SU-DHL-6 (cell line): Measurements from ENCODE around the gene LLGL2.

ENCODE experiments used
- H2AFZ ChIP-seq: fragments of 200-600 bp; sonication (generic); 2 replicates; pipeline ENCODE4 v1.6.1; 2014; ENCODE audit warnings: low read depth, mild to moderate bottlenecking, moderate library complexity, mixed read lengths, antibody characterized with exemption, low read length; ENCODE audit not compliant: severe bottlenecking
- H3F3A ChIP-seq: fragments of 200-600 bp; shearing (Covaris generic); 2 replicates; pipeline ENCODE4 v1.6.0; 2016; ENCODE audit warnings: antibody characterized with exemption, mild to moderate bottlenecking; ENCODE audit not compliant: insufficient read depth
- H3K27ac ChIP-seq: fragments of 200-600 bp; sonication (generic); 2 replicates; pipeline ENCODE4 v1.5.1; 2016; ENCODE audit warnings: low read depth, mild to moderate bottlenecking, low read length, moderate library complexity, mixed read lengths
- H3K27me3 ChIP-seq: fragments of 200-600 bp; sonication (generic), shearing (Covaris generic); 2 replicates; pipeline ENCODE4 v1.6.0; 2014; ENCODE audit warnings: mild to moderate bottlenecking, low read length
- H3K36me3 ChIP-seq: fragments of 200-600 bp; sonication (generic); 2 replicates; pipeline ENCODE4 v1.6.1; 2014; ENCODE audit warnings: mild to moderate bottlenecking, low read length, mixed read lengths
- H3K4me2 ChIP-seq: fragments of 300-600, 200-600 bp; shearing (Covaris generic), sonication (generic); 2 replicates; pipeline ENCODE4 v1.6.0; 2014; ENCODE audit warnings: low read length, low read depth, mild to moderate bottlenecking; ENCODE audit not compliant: poor library complexity, severe bottlenecking
- H3K4me3 ChIP-seq: fragments of 200-600 bp; sonication (generic); 2 replicates; pipeline ENCODE4 v1.5.1; 2014; ENCODE audit warnings: antibody characterized with exemption, low read length, mild to moderate bottlenecking, mixed read lengths; ENCODE audit not compliant: insufficient read depth, poor library complexity, severe bottlenecking
- H3K79me2 ChIP-seq: fragments of 200-600 bp; sonication (generic); 2 replicates; pipeline ENCODE4 v1.6.1; 2014; ENCODE audit warnings: mild to moderate bottlenecking, low read length, moderate library complexity; ENCODE audit not compliant: insufficient read depth
- H3K9ac ChIP-seq: fragments of 200-600 bp; sonication (generic); 2 replicates; pipeline ENCODE4 v1.7.0; 2014; ENCODE audit warnings: mild to moderate bottlenecking, low read length
- H3K9me2 ChIP-seq: fragments of 200-600 bp; sonication (generic); replicated peaks from 2 replicates; pipeline ENCODE4 v1.6.1; 2014; ENCODE audit warnings: low read length; ENCODE audit not compliant: insufficient read depth
- H3K9me3 ChIP-seq: fragments of 200-600 bp; sonication (generic); 2 replicates; pipeline ENCODE4 v1.6.1; 2014; ENCODE audit warnings: low read length, mixed read lengths; ENCODE audit not compliant: insufficient read depth
- H4K20me1 ChIP-seq: fragments of 200-600 bp; sonication (generic); 2 replicates; pipeline ENCODE4 v1.6.1; 2014; ENCODE audit warnings: low read depth, mild to moderate bottlenecking, antibody characterized with exemption, low read length, moderate library complexity, mixed read lengths
- EZH2phosphoT487 ChIP-seq: fragments of 200-600 bp; sonication (generic), shearing (Covaris generic); conservative IDR thresholded peaks from 2 replicates; pipeline ENCODE4 v1.6.1; 2018; ENCODE audit warnings: mild to moderate bottlenecking, antibody characterized with exemption, low read length, moderate library complexity, mixed read lengths
- TF ChIP-seq, protein P1 (sequence below): fragments of 200-600 bp; sonication (generic); IDR thresholded peaks from one replicate; pipeline ENCODE4 v1.5.1; 2017; ENCODE audit warnings: antibody characterized with exemption, mild to moderate bottlenecking, low read length, moderate library complexity; ENCODE audit not compliant: insufficient read depth, poor library complexity, severe bottlenecking

The LLGL2 gene, protein sequence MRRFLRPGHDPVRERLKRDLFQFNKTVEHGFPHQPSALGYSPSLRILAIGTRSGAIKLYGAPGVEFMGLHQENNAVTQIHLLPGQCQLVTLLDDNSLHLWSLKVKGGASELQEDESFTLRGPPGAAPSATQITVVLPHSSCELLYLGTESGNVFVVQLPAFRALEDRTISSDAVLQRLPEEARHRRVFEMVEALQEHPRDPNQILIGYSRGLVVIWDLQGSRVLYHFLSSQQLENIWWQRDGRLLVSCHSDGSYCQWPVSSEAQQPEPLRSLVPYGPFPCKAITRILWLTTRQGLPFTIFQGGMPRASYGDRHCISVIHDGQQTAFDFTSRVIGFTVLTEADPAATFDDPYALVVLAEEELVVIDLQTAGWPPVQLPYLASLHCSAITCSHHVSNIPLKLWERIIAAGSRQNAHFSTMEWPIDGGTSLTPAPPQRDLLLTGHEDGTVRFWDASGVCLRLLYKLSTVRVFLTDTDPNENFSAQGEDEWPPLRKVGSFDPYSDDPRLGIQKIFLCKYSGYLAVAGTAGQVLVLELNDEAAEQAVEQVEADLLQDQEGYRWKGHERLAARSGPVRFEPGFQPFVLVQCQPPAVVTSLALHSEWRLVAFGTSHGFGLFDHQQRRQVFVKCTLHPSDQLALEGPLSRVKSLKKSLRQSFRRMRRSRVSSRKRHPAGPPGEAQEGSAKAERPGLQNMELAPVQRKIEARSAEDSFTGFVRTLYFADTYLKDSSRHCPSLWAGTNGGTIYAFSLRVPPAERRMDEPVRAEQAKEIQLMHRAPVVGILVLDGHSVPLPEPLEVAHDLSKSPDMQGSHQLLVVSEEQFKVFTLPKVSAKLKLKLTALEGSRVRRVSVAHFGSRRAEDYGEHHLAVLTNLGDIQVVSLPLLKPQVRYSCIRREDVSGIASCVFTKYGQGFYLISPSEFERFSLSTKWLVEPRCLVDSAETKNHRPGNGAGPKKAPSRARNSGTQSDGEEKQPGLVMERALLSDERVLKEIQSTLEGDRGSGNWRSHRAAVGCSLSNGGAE

DNA sequence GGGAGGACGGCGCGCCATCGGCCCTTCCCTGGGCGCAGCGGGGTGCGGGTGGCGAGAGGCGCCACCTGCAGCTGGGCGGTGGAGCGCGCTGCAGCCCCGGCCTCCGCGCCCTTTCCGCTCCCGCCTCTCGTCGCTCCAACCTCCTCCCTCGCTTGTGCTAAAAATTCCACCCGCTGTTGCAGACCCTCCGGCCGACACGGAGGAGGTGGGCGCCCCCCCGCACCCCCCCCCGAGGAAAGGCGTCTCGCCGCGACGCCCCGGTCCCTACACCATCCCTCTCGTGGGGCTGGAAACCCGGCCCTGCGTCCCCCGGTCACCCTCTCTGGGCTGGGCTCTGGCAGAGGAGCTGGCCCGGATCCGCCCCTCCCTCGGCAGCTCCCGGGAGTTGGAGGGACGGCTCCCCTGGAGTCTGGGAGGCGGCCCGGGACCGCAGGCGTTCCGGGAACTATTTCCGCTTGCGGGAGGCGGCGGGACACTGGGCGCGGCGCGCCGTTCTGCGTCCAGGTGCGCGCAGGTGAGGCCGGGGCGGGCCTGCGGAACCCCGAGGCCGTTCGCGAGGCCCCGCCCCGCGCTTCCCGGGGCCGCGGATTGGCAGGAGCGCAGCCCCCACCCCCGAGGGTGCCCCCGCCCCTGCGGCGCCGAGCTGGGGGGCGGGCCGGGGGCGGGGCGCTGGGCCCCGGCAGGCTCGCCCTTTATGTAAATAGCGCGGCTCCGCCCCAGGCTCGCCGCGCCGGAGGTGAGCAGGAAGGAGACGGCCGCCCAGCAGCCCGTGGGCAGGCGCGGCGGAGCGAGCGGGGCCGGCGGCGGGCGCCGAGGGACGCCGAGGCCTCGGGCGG lies at the start of gene LLGL2:
LLGL2 (plus strand) TSS at position 728 of the 836 bp plus-strand sequence. CDS start 17,730 bp downstream, outside the sequence.
- peak within 1 kb of the TSS; percentile 90 for H2AFZ ChIP-seq

DNA sequence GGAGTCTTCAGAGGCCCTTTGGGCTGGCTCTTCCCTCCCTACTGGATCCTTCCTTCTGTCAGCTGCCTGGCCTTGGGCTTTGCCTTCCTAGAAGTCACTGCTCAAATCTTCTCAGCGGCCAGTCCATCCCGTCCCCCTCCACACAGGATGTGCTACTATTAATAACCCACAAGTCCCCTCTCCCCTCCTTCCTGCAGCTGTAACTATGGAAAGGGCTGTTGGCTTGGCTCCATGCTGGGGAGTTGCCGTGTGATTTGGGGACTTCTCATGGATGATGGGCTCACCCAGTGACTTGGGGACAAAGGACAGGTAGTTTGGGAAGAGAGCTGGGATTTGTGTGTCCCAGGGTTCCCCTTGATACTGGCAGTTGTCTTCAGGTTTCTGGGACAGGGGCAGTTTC lies 49.6 kb upstream of the LLGL2 start:
- H3K36me3 ChIP-seq, result no peaks in the 10 kb centered on the region
- TF ChIP-seq EZH2phosphoT487, result no peak
- TF ChIP-seq, protein P1, sequence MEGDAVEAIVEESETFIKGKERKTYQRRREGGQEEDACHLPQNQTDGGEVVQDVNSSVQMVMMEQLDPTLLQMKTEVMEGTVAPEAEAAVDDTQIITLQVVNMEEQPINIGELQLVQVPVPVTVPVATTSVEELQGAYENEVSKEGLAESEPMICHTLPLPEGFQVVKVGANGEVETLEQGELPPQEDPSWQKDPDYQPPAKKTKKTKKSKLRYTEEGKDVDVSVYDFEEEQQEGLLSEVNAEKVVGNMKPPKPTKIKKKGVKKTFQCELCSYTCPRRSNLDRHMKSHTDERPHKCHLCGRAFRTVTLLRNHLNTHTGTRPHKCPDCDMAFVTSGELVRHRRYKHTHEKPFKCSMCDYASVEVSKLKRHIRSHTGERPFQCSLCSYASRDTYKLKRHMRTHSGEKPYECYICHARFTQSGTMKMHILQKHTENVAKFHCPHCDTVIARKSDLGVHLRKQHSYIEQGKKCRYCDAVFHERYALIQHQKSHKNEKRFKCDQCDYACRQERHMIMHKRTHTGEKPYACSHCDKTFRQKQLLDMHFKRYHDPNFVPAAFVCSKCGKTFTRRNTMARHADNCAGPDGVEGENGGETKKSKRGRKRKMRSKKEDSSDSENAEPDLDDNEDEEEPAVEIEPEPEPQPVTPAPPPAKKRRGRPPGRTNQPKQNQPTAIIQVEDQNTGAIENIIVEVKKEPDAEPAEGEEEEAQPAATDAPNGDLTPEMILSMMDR, result no peak
- no peak overlapping the region for H3K4me2 ChIP-seq
- no peak overlapping the region for H3K27ac ChIP-seq
- no peaks in the 10 kb centered on the region for H3K9me3 ChIP-seq
- H3K79me2 ChIP-seq, result no peaks in the 10 kb centered on the region
- no peaks in the 10 kb centered on the region for H4K20me1 ChIP-seq
- H2AFZ ChIP-seq, result no peak overlapping the region
- no peaks in the 10 kb centered on the region for H3F3A ChIP-seq
- H3K4me3 ChIP-seq, result no peak overlapping the region
- no peak overlapping the region for H3K9ac ChIP-seq
- H3K27me3 ChIP-seq, result no peaks in the 10 kb centered on the region
- H3K9me2 ChIP-seq, result no peaks in the 10 kb centered on the region

More for the DNA sequence above, at the start of gene LLGL2:
- H3K27me3 ChIP-seq, result no peaks in the 10 kb centered on the region
- no peaks in the 10 kb centered on the region for H3K79me2 ChIP-seq
- H3K4me3 ChIP-seq, result peak within 1 kb of the TSS; percentile 61
- TF ChIP-seq, protein P1, result no peak
- TF ChIP-seq EZH2phosphoT487, result no peak
- H3K9ac ChIP-seq, result peak within 1 kb of the TSS; percentile 62
- no peaks in the 10 kb centered on the region for H3K36me3 ChIP-seq
- H4K20me1 ChIP-seq, result no peaks in the 10 kb centered on the region
- H3F3A ChIP-seq, result peaks cover 8% of the 10 kb centered on the region; the same call in 1 of the 2 replicates
- H3K27ac ChIP-seq, result peak within 1 kb of the TSS; percentile 31
- no peaks in the 10 kb centered on the region for H3K9me3 ChIP-seq
- H3K4me2 ChIP-seq, result peak within 1 kb of the TSS; percentile 84
- H3K9me2 ChIP-seq, result no peaks in the 10 kb centered on the region

DNA sequence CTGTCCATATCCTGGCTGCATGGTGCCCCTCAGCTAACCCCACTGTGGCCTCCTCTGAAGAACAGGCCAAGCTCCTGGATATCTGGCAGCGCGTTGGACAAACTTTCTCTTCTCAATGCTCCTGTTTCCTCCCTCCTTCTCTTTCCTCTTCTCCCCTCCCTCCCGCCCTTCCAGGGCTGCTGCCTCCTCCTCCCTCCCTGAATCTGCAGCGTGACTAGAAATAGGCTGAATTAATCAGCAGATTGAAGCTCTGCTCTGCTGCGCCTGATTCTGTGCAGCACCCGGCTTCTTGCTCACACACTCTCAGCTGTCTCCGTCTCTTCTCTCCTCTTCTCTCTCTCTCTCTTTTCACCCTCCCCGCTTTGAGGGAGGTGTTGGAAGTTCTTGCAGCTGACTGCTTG lies 49.2 kb upstream of the LLGL2 start:
- Histone ChIP-seq H3K27me3 (no peaks in the 10 kb centered on the region), H3K36me3 (no peaks in the 10 kb centered on the region), H3F3A (no peaks in the 10 kb centered on the region), H3K9ac (no peak overlapping the region), H3K4me3 (no peak overlapping the region), H3K9me3 (no peaks in the 10 kb centered on the region), H3K79me2 (no peaks in the 10 kb centered on the region), H4K20me1 (no peaks in the 10 kb centered on the region), H3K9me2 (no peaks in the 10 kb centered on the region), H2AFZ (no peak overlapping the region), H3K27ac (no peak overlapping the region), H3K4me2 (no peak overlapping the region)
- TF ChIP-seq, protein P1, result no peak
- TF ChIP-seq EZH2phosphoT487, result no peak
